ENCODE measurements around the gene ARMC9.
"Not testable (repeated sequence)": the region's sequence is repeated elsewhere in the genome, so short reads cannot be mapped to it uniquely, and the experiment has no call there.

The ARMC9 gene

DNA sequence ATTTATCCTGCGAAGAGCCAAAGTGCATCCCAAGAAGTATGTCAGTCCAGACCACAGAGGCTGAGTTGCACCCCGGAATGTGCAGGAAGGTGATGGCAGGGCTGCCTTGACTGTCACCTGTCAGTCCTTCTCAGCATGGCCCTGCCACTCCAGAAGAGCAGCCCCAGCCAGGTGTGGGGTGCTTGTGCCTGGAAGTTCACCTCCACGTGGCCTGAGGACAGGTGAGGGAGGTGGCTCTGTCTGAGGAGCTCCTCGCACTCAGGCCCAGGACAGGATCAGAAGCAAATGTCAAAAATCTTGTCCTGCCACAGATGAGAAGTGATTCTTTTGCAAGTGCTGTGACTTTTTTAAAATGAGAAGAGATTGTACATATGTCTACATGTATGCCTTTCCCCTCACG lies 165.6 kb downstream of the ARMC9 start:
- no peak for DNase-seq (ENCODE audit: low spot score)

- peak; percentile 94 for DNase-seq (ENCODE audit: low spot score)
Observed at GRCh38 chr2:231364961-231365810, 166.8 kb downstream of the ARMC9 start.

- DNase-seq (ENCODE audit: low spot score): no peak
Observed at GRCh38 chr2:231367178-231367577, 168.7 kb downstream of the ARMC9 start.

GRCh38 chr2:231369580-231370428 lies 171.4 kb downstream of the ARMC9 start:
- DNase-seq (ENCODE audit: low spot score): no peak

GRCh38 chr2:231370429-231370748 lies 172.0 kb downstream of the ARMC9 start:
- no peak for DNase-seq (ENCODE audit: low spot score)

- DNase-seq (ENCODE audit: low spot score): no peak
Observed at GRCh38 chr2:231370749-231371429, 172.5 kb downstream of the ARMC9 start.

- peak; percentile 80 for DNase-seq (ENCODE audit: low spot score)
Observed at GRCh38 chr2:231371430-231372054, 173.1 kb downstream of the ARMC9 start.

GRCh38 chr2:231372326-231372725 lies 173.9 kb downstream of the ARMC9 start:
- no peak for DNase-seq (ENCODE audit: low spot score)

DNA sequence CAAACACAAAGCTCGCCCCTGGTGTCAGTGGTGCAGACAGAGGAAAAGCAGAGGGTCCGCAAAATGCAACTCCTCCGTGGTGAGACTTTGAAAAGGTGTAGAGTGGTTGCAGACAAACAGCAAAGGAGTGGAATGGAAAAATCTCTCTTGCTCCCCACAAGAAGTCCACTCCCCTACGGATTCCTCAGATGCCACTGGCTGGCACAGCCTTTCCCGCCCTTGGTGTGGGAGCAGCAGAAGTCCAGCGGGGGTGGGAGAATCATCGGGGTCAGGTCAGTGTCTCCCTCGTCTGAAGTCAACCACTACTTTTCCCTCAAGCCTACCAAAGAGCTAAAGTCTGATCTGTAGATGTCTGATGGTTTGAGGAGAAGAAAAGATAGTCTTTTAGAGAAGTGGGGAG lies 174.8 kb downstream of the ARMC9 start:
- DNase-seq (ENCODE audit: low spot score): no peak

- DNase-seq (ENCODE audit: low spot score): no peak
Observed at GRCh38 chr2:231373786-231374349, 175.4 kb downstream of the ARMC9 start.

- DNase-seq (ENCODE audit: low spot score): no peak
Observed at GRCh38 chr2:231374771-231375170, 176.3 kb downstream of the ARMC9 start.

- not testable (repeated sequence) for DNase-seq (ENCODE audit: low spot score)
Observed at GRCh38 chr2:231375994-231376615, 177.7 kb downstream of the ARMC9 start.

DNA sequence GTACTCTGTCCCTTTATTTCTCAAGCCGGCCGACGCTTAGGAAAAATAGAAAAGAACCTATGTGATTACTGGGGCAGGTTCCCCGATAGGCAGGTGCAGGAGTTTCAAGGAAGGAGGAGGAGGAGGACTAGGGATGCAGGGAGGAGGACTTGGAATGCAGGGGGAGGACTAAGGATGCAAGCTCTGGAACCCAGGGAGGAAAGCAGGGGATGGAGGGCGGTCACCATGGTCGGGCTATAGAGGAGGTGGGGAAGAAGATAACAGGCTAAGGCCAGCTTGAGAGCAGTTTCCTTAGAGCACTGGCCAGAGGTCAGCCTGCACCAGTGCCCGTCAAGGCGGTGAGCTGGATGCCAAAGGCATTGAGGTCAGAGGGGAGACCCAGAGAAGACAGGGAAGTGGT lies 178.4 kb downstream of the ARMC9 start:
- no peak for DNase-seq (ENCODE audit: low spot score)

GRCh38 chr2:231378026-231378722 lies 179.7 kb downstream of the ARMC9 start:
- DNase-seq (ENCODE audit: low spot score): no peak

GRCh38 chr2:231379266-231380215 lies 181.1 kb downstream of the ARMC9 start:
- peak; percentile 51 for DNase-seq (ENCODE audit: low spot score)

DNA sequence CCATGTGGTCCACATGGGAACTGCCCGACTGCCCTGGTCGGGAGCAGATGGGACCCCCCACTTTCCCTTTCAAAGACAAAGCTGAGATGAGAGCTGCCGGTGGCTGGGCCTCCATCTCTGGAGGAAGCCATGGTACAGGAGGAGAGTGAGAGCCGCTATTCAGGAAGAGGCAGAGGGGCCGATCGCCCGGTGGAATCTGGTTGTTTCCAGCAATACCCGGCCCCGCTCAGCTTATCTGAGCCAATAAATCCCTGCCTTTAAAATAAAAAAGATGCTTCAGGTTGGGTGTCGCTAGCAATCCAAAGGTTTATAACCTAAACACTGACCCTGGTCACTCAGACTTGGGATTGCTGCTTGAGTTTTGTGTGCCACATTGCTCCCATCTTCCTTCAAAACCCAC lies 181.9 kb downstream of the ARMC9 start:
- no peak for DNase-seq (ENCODE audit: low spot score)

DNA sequence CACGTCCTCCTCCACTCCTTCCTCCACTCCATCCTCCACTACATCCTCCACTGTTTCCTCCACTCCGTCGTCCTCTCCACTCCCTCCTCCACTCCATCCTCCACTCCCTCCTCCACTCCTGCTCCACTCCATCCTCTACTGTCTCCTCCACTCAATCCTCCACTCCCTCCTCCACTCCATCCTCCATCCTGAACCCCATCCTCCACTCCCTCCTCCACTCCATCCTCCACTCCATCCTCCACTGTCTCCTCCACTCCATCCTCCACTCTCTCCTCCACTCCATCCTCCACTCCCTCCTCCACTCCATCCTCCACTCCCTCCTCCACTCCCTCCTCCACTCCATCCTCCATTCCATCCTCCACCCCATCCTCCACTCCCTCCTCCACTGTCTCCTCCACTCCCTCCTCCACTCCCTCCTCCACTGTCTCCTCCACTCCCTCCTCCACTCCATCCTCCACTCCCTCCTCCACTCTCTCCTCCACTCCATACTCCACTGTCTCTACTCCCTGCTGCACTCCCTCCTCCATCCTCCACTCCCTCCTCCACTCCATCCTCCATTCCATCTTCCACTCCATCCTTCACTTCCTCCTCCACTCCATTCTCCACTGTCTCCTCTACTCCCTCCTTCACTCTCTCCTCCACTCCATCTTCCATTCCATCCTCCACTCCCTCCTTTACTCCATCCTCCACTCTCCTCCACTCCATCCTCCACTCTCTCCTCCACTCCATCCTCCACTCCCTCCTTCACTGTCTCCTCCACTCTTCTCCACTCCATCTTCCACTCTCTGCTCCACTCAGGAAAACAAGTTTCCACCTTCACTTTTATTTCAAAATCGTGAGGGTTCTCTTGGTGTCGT lies 182.8 kb downstream of the ARMC9 start:
- no peak for DNase-seq (ENCODE audit: low spot score)

- DNase-seq (ENCODE audit: low spot score): no peak
Observed at GRCh38 chr2:231382116-231382515, 183.7 kb downstream of the ARMC9 start.
